GM19455 (cell line): ENCODE data around the gene RCAN2.
"Not testable (repeated sequence)": the region's sequence is repeated elsewhere in the genome, so short reads cannot be mapped to it uniquely, and the experiment has no call there.

Source experiments
- ATAC-seq: cut with Tn5 transposase; IDR thresholded peaks from one replicate; pipeline ENCODE4 v1.9.1; 2021; ENCODE audit not compliant: unreplicated experiment

Gene RCAN2

DNA sequence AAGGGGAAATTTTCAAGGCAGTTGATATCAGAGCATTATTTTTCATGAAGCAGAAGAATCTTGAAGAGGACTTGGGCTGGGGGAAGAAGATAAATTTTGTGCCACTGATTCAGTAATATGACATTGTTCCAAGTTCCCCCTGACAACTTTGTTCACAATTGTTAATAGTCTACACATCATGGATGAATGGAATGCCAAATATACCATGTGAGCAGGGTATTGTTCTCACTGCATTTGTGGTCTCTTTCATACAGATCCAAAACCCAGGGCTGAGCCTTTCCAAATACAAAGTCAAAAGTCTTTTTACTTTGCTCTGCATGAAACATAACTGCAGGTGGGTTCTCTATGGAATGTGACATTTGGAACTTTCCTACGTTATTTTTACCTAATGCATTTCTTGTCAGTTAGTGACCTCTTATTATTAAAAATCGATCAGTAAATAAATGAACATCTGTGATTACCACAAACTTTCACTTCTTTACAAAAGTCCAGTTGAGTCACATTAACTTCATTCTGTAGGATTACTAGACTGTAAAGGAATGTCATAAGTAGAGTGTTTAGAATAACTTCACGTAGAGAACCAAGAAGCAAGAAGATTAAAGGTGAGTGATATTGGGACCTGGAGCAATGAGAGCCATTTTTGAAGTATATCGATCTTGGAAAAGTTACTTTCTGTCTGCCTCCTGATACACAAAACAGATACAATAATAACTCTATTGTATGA is 100.9 kb downstream of the RCAN2 start:
- ATAC-seq = no peak

DNA sequence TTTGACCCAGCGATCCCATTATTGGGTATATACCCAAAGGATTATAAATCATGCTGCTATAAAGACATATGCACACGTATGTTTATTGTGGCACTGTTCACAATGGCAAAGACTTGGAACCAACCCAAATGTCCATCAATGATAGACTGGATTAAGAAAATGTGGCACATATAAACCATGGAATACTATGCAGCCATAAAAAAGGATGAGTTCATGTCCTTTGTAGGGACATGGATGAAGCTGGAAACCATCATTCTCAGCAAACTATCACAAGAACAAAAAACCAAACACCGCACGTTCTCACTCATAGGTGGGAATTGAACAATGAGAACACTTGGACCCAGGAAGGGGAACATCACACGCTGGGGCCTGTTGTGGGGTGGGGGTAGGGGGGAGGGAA is 103.5 kb downstream of the RCAN2 start:
- ATAC-seq = not testable (repeated sequence)

DNA sequence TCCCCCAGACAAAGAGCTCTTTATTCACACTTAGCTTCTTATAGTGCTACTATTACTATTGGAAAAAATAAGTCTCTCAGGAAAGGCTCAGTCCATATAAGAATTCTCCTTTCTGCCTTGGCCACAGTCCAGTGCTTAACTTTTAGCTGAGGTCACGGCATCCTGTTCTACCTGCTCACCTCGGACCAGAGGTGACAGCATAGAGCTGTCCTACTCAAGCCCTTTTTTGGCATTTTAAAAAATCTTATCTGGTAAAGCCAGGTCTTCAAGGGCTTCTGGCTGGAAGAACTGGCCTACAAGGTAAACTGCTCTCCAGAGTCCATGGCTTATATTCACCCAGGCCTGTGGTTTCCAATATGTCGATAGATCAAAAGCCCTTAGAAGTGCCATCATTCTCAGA is 109.7 kb downstream of the RCAN2 start:
- ATAC-seq = no peak

DNA sequence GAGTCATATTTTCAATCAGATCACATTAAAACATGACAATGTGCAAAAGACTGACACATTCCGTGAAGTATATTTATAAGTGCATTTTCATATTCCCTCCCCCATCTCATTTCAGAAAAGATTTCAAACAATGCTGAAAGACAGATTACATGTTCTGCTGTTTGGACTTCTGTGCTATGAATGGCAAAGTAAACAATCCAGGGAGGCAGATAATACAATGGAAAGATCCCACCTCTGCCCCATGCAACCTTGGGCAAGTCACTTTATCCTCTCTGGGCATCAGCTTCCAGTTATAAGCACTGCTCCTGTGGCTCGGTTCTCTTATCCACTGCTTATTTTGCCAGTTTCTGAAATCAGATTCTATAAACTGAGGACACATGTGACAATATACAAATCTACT is 110.2 kb downstream of the RCAN2 start:
- ATAC-seq = no peak

DNA sequence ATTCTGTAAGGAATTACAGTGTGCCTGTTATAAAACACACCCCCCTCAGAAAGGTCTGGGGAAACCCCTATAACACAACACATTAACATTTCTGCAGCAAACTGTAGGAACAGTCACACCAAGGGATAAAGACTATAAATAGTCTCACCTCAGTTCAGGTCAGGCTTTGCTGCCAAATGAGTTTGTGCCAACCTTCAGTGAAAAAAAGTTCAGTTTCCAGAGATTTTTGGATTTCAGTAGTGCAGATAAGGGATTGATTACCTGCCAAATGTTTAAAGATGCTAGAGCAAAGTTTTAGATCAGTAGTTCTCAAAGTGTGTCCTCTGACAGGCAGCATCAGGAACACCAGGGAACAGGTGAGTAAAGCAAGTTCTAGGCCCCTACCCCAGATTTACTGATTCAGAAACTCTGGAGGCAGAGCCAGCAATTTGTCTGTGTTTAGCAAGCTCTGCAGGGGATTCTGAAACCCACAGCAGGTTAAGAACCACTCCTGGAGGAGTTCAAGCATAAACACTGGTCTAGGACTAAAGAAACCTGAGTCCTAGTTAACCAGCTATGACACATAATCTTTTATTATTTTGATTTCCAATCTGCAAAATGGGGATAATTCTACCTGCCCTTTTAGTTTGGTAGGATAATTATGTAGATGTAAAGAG is 111.0 kb downstream of the RCAN2 start:
- no peak for ATAC-seq

DNA sequence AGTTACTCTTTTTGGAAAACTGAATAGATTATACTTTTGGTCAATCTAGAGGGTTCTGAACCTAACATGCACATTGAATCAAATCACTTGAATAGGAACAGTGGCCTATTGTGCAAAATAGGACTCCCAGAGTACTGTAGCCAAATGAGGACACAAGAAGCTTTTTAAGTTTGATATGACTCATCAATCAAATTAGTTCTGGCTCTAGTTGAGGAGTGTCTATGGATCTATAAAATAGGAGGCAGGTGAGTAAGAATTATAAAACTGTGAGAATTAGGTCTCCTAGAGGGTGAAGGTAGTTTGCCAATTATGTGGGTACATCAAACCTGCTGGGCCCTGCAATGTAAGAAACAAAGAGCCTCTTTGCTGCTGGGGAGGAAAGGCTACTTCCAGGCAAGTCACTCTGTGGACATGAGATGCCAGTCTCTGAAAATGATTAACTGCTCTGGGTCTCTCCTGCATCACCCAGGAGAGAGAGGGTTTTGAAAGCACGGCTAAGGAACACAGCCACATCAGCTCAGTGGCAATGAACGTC is 112.3 kb downstream of the RCAN2 start:
- no peak for ATAC-seq

DNA sequence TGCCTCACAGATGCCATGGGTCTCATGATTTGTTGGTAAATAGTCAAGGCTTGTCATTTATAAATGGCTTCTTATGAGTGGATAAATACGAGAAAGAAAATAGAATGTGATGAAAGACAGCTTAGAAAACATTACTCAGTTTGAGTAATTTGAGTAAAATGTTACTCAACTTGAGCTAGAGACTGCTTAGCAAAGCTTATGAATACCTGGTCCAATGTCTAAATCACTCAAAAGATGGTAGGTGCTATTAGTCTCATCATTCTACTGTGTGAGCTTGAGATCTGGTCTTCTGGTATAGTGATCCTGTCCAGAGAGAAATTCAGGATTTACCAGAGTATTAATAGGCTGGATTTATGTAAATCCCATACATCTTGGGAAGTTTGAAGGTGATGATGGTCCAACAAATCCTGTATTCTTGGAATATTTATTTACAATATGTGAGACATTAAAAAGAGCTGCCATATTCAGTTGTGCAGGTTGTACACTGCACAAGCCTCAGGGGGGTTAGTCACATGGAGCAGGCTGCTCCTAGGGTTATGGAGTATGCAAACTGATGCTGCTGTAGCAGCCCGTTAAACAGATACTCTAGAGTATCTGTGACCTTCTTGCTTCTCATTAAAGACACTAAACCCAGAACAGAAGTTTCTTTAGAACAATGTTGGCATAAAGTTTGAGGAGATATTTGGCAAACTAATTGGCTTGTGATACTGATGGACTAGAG is 112.9 kb downstream of the RCAN2 start:
- ATAC-seq = no peak

DNA sequence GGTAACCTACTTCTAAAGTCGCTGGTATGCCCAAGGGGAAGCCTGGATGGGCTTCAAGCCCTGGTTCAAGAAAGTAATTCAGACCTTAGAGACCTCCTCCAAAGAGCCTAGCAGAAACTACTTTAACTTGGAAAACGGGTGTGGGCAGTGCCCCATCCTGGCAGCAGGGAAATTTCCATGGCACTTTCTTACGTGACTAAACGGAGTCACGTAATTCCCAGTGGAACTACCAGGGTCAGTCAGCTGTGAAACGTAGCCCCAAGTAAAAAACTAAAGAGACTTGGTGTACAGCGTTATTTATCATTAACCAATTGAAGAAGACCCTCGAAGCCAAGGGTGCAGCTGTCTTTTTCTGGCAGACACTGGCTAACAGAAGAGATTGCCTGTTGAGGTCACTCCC is 114.0 kb downstream of the RCAN2 start:
- ATAC-seq = no peak

DNA sequence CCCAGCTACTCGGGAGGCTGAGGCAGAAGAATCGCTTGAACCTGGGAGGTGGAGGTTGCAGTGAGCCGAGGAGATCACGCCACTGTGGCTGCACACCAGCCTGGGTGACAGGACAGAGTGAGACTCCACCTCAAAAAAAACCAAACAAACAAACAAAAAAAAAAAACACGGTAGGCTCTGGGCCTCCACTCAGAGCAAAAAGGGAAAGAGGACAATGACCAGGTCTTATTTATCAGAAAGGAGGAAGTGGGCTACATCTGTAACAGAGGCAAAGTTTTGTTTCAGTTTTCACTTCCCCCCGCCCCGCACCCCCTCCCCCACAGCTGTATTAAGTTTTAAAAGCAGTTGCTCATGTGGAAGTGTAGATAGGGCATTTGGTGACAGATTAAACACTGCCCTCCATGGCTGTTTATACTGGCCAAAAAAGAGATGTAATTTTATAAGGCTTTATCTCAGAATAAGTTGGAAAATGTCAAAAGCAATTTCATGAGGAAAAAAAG is 114.6 kb downstream of the RCAN2 start:
- ATAC-seq = peak; percentile 94

DNA sequence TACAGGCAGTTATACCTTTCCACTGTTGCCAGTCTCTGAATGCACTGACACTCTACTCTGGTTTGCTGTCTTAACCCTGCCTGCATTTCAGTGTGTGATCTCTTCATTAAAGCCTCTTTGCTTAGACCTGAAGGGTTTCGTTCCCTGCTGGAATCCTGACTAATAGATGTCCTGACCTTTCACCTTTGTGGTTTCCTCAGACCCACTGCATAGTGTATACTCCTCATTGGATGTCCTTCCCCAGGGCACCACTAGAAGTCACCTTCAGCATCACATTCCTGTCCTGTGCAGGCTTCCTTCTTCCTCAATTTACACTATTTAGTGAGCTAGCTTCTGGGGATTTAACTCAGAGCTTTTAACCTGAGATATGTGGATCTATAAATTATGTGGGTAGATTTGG is 120.6 kb downstream of the RCAN2 start:
- ATAC-seq = no peak

DNA sequence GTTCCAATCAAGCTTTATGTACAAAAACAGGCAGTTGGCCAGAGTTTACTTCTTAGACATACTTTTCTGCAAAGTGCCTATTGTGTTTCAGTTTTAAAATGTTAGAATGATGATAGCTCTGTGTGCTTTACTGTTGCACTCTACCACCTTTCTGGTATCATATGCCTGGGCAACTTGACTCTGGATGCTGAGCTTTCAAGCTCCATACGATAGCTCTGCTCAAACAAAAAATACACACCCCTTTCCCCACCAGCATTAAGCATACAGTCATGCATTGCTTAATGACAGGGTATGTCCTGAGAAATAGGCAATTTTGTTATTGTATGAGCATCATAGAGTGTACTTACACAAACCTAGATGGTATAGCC is 123.1 kb downstream of the RCAN2 start:
- ATAC-seq = no peak

DNA sequence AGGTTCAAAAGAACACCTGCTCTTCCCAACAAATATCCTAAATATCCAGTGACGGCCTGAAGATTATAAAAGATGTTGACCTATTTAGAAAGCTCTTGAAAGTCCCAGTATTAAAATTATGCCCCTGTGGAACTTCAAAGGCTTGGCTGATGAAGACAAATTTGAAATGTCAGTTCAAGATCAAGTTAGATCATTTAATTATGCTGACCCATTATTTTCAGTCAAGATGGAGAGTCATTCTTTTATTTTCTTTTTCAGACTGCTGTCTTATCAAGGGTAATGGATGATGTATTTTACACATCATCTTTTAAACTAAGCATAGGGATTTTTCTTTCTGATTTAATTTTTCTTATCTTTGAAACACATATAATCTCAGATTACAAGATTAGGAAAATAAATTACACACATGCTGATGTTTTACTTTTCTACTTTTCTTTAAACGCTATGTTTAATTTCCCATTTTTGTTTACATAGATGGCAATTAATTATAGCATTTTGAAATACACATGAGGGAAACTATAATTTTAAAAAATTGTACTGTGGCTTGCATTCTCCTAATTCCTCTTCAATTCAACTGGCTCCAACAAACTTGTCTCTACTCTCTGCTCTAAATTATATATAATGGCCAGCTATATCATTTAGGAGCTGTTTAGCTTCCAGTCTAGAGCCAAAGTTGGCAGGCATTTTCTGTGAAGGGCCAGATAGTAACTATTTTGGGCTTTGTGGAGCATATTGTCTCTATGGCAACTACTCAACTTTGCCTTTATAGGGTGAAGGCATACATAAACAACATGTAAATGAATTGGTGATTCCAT is 123.7 kb downstream of the RCAN2 start:
- ATAC-seq = no peak

DNA sequence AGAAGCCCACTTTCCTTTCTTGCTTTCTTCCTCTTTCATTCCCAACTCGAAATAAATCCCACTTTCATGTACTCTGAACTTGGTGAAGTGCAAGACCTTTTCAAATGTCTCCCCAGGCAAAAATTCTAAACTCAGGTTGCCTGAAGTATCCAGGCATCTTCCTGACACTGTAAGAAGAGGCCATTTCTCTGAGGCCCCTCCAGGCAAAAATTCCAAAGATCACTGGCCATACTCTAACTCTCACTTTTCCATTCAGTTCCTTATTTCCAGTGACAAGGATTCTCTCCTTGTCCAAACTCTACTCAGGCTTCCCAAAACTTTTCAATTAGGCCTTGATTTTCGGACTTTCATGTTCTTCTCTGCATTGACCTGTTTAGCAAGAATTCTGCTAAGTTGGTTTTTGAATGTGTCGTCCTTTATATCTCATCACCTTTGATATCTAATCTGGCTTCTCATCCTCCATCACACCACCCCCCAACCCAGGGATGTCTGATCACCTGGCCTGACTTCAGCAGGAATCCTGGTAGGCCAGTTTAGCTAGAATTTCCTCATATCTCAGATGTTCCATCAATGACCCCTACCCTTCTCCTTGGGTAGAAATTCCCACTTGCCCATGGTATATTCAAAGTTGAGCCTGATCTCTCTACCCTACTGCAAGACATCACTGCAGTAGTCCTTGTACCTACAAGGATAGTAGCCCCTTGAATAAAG is 124.9 kb downstream of the RCAN2 start:
- no peak for ATAC-seq

DNA sequence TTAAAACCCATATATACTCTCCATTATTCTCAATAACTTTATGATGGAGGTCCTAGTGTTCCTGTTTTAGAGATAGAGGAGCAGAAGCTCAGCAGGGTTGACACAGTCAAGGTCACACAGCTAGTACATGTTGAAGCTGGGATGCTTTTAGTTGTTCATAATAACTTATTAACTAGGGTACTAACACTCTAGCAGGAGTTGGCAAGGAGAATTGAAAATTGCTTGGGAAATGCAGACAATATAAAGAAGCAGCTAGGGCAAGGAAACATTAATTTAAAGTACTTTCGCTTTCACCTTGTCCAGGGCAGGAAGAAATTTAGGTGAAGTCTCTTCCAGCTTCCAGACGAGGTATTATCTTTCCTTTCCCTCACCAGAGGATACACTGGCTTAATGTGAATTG is 133.7 kb downstream of the RCAN2 start:
- ATAC-seq = no peak

DNA sequence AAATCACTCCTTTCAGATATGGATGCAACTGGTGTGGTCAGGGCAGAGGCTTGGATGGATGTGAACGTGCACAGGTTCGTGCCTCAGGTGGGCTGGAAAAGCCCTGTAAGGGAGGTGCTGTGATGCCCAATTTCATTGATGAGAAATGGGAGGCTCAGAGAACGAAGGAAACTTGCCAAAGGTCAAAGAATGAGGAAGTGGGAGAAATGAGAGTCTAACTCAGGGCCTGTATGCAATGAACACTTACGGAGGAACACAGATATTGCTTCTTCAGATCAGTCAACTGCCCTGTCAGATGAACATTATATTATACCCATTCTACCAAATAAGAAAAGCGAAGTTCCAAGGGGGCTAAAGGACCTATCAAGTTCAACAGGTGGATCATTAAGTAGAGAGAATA is 134.7 kb downstream of the RCAN2 start:
- no peak for ATAC-seq

DNA sequence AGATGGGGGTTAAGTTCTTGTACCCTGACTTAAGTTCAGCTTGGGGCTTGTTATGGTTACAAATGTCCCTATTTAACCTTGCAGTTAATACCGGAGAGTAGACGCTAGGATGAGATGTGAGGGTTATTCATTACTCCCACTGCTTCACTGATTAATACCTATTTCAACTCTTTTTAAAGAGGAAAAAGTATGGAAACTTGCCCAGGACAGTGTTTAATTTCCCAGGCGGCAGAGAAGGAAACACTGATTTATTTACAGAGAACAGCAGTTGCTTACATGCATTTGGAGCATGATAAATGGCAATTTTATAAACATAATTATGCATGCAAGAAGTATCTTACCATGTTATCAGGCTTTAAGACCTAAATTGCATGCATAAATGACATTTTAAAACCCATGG is 137.7 kb downstream of the RCAN2 start:
- ATAC-seq = no peak

DNA sequence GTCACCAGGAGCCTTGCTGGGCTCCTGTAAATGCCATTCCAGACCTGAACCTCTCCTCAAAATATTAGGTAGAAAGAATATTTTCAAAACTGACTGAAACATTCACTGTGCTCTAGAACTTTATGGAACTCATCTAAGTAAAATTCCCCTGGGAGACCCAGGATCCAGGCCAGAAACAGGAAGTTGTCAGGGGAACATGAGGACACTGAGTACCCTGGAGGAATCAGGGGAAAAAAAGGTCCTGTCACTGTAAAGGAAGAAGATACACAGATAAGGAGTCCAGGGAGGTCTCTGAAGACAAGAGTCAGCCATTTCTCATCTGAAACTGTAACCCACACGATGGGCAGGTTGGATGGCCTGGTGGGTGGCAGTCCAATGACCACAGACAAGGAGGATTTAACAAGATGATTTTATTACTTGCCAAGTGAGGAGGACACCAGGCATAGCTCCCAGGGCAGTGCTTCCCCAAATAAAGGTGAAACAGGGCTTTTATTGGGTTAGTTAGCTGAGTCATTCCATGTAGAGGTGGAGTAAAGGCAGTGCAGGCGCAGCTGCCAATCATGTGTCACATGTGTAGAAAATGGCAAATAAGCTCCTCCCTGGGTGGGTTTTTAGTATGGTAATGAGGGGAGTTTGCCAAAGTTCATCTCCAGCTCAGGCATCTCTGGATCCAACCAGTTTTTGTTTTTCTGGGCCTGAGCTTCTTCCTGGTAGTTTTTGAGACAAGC is 138.5 kb downstream of the RCAN2 start:
- ATAC-seq = no peak

DNA sequence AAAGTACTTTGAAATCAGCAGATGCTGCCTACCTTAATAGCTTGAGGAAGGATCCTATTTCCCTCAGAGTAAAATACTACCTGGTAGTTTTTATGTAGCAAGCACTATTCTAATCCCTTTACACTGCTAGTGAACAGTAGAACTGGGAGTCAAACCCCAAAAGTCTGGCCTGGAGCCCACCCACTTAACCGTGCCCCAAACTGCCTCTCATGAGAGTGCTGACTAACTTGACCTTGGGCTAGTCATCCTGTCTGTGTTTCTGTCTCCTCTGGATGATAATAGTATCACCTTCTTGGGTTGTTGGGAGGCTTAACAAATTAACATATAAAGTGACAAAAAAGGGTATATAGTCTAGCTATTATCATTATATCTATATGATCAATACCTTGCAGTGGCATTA is 140.5 kb downstream of the RCAN2 start:
- no peak for ATAC-seq

DNA sequence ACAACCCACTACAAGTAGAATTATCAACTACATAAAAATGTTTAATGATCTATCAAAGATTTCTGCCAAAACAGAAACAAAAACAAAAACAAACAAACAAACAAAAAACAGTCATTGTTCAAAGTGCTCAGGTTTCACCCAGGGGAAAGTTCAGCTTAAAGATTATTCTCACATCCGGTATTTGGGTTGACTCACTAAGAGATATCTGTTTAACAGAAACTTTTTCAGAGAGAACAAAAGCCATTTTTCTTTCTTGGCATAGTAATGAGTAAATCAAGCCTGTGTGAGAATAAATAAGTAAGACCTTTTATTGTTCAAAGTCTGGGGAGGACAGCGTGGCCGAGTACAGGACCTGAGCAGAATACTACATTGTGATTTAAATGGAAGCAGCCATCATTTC is 143.6 kb downstream of the RCAN2 start:
- no peak for ATAC-seq

DNA sequence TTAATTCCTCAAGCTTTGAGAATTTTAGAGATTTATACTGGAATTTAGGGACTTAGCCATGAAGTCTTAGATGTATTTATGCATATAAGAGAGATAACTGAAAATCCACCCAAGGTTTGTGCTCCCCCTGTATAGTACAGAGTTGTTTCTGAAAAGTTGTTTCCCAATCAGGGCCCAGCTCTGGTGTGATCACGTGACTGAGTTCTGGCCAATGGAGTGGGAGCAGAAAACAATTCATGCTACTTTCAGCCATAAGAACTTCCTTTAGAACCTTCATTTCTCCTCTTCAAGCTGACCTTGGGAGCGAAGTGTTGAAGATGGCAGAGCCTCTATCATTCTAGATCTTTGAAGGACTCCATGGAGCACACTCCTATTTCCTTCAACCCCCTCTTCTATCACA is 151.0 kb downstream of the RCAN2 start:
- no peak for ATAC-seq
